ENCODE measurements around the gene ASB5. TPM values are rescaled to one million over a fixed set of nuclear protein-coding genes. Genes with fewer than 3 reads are reported as not detected.

The ASB5 gene
- total and polyA plus RNA-seq, 10 of the 15 experiments (the other 5 are each of a cell fraction or from before 2014, with no cell fraction given): not detected

GRCh38 chr4:176266026-176266425, 3.0 kb downstream of the ASB5 start (continued):
- TF ChIP-seq ZBTB4 (CRISPR knock-in tag; IDR thresholded peaks at IDR 0.05) (no peak), RCOR1 (conservative IDR thresholded peaks at IDR 0.05; ENCODE audit: low read depth, low read length) (no peak), CEBPB (IDR thresholded peaks at IDR 0.05; ENCODE audit: borderline replicate concordance in 1 of 2, low read depth in 2 of 2, low read length in 2 of 2) (no peak)

DNA sequence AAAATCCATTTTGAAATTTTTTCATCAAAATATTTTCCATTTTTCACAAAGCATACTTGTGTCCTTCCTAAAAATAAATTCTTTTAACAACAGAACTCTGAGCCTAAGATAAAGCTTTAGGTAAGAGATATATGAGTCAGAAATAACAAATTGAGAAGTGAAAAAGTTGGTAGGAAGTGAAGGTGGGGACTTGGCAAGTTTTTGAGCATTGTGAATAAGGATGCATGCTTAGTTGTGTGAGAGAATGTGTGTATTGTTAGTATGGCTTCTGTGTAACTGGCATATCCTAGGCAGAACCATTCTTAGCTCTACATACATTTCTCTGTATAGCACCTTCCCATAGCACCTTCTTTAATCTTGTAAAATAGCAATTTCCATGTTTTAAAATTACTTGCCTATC, 6.8 kb downstream of the ASB5 start:
- no peaks in the 10 kb centered on the region for H3K27me3 ChIP-seq (replicated peaks in 1 of 2; ENCODE audit: control insufficient read depth in 2 of 2, insufficient read depth in 2 of 2, low read length in 1 of 2)
- POLR2A ChIA-PET: no interaction called here
- RAD21 ChIA-PET (ENCODE audit: unreplicated experiment): no interaction called here
- no peak for TF ChIP-seq CHD2 (IDR thresholded peaks at IDR 0.05; ENCODE audit: borderline replicate concordance, low read depth, low read length)
- no peak for TF ChIP-seq NR2F1 (conservative IDR thresholded peaks at IDR 0.05)
- peak; percentile 70 for TF ChIP-seq SPI1 (IDR thresholded peaks at IDR 0.05; ENCODE audit: borderline replicate concordance, insufficient read depth, low read depth, low read length)
- TF ChIP-seq SIX5 (IDR thresholded peaks at IDR 0.05; ENCODE audit: low read depth, low read length, severe bottlenecking): no peak
- no peak for TF ChIP-seq CBX5 (IDR thresholded peaks at IDR 0.05; ENCODE audit: low read depth)
- 0 out of 2 replicates have a peak, but pooled peaks have one; percentile 10 for TF ChIP-seq JUNB (IDR thresholded peaks at IDR 0.05)
- DNase-seq (ENCODE audit: low read depth, low spot score): peak; percentile 13
- no peaks in the 10 kb centered on the region for H3K9me3 ChIP-seq (replicated peaks; ENCODE audit: control insufficient read depth, insufficient read depth, low read length)
- H3K4me1 ChIP-seq (ENCODE audit: control insufficient read depth, insufficient read depth, low read length): no peaks in the 10 kb centered on the region
- SMC1A ChIA-PET (ENCODE audit: uncharacterized antibody, unreplicated experiment): no interaction called here
- no peak overlapping the region for H3K27ac ChIP-seq (ENCODE audit: control insufficient read depth, insufficient read depth)
- no peak overlapping the region for H3K4me2 ChIP-seq (ENCODE audit: control insufficient read depth, insufficient read depth)
- in situ Hi-C loops (cut with MboI) (no loop called here), intact Hi-C loops (cut with micrococcal nuclease; ENCODE audit: unreplicated experiment) (no loop called here)
- FAIRE-seq: no peak
- no peaks in the 10 kb centered on the region for H3K36me3 ChIP-seq (ENCODE audit: control insufficient read depth in 2 of 2, insufficient read depth in 2 of 2, low read length in 1 of 2)
- H3K79me2 ChIP-seq (ENCODE audit: control insufficient read depth, insufficient read depth, low read length): no peaks in the 10 kb centered on the region
- no peak overlapping the region for H2AFZ ChIP-seq (ENCODE audit: control insufficient read depth, low read depth, low read length)
- CTCF ChIA-PET: interaction anchor here (1.2 kb wide), 1 partner anchor 11 kb away, joined by 3 read pairs; no protein-coding TSS in a partner anchor
- no peaks in the 10 kb centered on the region for H4K20me1 ChIP-seq (ENCODE audit: control insufficient read depth, insufficient read depth)
- H3K9ac ChIP-seq (ENCODE audit: control insufficient read depth, insufficient read depth, low read length): no peak overlapping the region
- no peak overlapping the region for H3K4me3 ChIP-seq
- peak; percentile 78 for ATAC-seq
- no TSS peak for BruUV-seq (replicated peaks)
